ENCODE data around the gene ZNF525. TPM values are rescaled to one million over a fixed set of nuclear protein-coding genes. Genes with fewer than 3 reads are reported as not detected.

ZNF525 gene
- total and polyA plus RNA-seq, 2 of the 13 experiments (the other 11 are each of a cell fraction or from before 2014, with no cell fraction given), result 3.4 to 8.7 TPM

- intact Hi-C loops (cut with micrococcal nuclease; ENCODE audit: unreplicated experiment) (no loop called here), in situ Hi-C loops (cut with HindIII; ENCODE audit: extremely low pct_ligation_motif_present, low pct_unique_long_range_greater_than_20kb) (no loop called here)
- Histone ChIP-seq H3K9me3 (ENCODE audit: low read length) (no peaks in the 10 kb centered on the region), H4K20me1 (ENCODE audit: insufficient read depth, low read length) (no peaks in the 10 kb centered on the region), H3K4me1 (ENCODE audit: insufficient read depth, low read length) (no peaks in the 10 kb centered on the region), H3K4me2 (ENCODE audit: low read depth, low read length) (no peak overlapping the region), H3K4me3 (replicated peaks in 1 of 3; ENCODE audit: insufficient read depth in 1 of 3, low read depth in 2 of 3, low read length in 3 of 3) (no peak overlapping the region), H3K36me3 (replicated peaks in 1 of 2; ENCODE audit: control insufficient read depth in 1 of 2, insufficient read depth in 2 of 2, low read length in 2 of 2) (peaks cover under 1 to 3% of the 10 kb centered on the region in 2 experiments; a peak in 2 of 5 replicates), H3K27me3 (ENCODE audit: control insufficient read depth in 1 of 2, insufficient read depth in 2 of 2, low read length in 2 of 2) (no peaks in the 10 kb centered on the region; a peak in 1 of 5 replicates), H2AFZ (ENCODE audit: low read length) (no peak overlapping the region), H3K79me2 (ENCODE audit: insufficient read depth, low read length) (no peaks in the 10 kb centered on the region), H3K27ac (ENCODE audit: extremely low read length, insufficient read depth, low read length) (no peak overlapping the region), H3K9ac (ENCODE audit: insufficient read depth, low read depth, low read length) (no peak overlapping the region)
- TF ChIP-seq XBP1 (CRISPR knock-in tag; IDR thresholded peaks at IDR 0.05) (no peak), MEF2D (CRISPR knock-in tag; IDR thresholded peaks at IDR 0.05) (no peak), DZIP1 (CRISPR knock-in tag; IDR thresholded peaks at IDR 0.05) (no peak), ZNF142 (CRISPR knock-in tag; IDR thresholded peaks at IDR 0.05) (no peak), SNAPC2 (CRISPR knock-in tag; IDR thresholded peaks at IDR 0.05) (no peak), TRAFD1 (CRISPR knock-in tag; IDR thresholded peaks at IDR 0.05; ENCODE audit: borderline replicate concordance) (no peak), LBX2 (CRISPR knock-in tag; IDR thresholded peaks at IDR 0.05; ENCODE audit: borderline replicate concordance) (no peak), CCDC6 (CRISPR knock-in tag; IDR thresholded peaks at IDR 0.05) (no peak), SRSF4 (IDR thresholded peaks at IDR 0.05; ENCODE audit: low read depth, low read length, poor library complexity, severe bottlenecking) (no peak), KLF9 (CRISPR knock-in tag; IDR thresholded peaks at IDR 0.05; ENCODE audit: low read depth) (no peak)
- DNase-seq (ENCODE audit: low spot score), result no peak
- CTCF ChIA-PET (ENCODE audit: low intra/inter-chr PET ratio, low total read pairs), result no interaction called here
- POLR2A ChIA-PET, result no interaction called here
- FAIRE-seq, result no peak
- no peak for ATAC-seq
- 57% methylated on average over 1 of the region's 1 CpG for WGBS (ENCODE audit: low lambda C conversion rate)
- no TSS peak for BruUV-seq (replicated peaks)
Observed at GRCh38 chr19:53374743-53375142, 9.2 kb downstream of the ZNF525 start.

All from HepG2 (cell line).